WTC11 (cell line): ENCODE results near the gene SPRYD7. TPM values are rescaled to one million over a fixed set of nuclear protein-coding genes. Genes with fewer than 3 reads are reported as not detected.

Source experiments
- ATAC-seq: fragments of 200-7000 bp; cut with Tn5 transposase; 2 replicates; pipeline ENCODE4 v1.10.0; 2021; ENCODE audit warnings: mild to moderate bottlenecking, moderate library complexity
- CTCF ChIA-PET: fragments of 300-600 bp; sonication (Branson Sonifier 250); formaldehyde crosslinking; loops from one replicate; lab custom pipeline; 2021; ENCODE audit warnings: antibody characterized with exemption; lab: Charles Lee
- POLR2A ChIA-PET: fragments of 350-600 bp; sonication (Branson Sonifier 250); formaldehyde crosslinking; loops from one replicate; lab custom pipeline; 2021; ENCODE audit warnings: antibody characterized with exemption; lab: Charles Lee
- DNase-seq: peaks from one replicate; pipeline ENCODE4 v3.0.0; 2021; ENCODE audit warnings: low spot score
- H3K27ac Mint-ChIP-seq: 2 replicates; pipeline ENCODE4 v1.8.0; 2021; ENCODE audit warnings: mixed read lengths
- H3K27me3 Mint-ChIP-seq: 2 replicates; pipeline ENCODE4 v1.8.0; 2021; ENCODE audit warnings: low read depth, mild to moderate bottlenecking, moderate library complexity, mixed read lengths
- H3K36me3 Mint-ChIP-seq: 2 replicates; pipeline ENCODE4 v1.8.0; 2021; ENCODE audit warnings: mixed read lengths
- H3K4me1 Mint-ChIP-seq: 2 replicates; pipeline ENCODE4 v1.8.0; 2022; ENCODE audit warnings: mixed read lengths
- H3K4me3 Mint-ChIP-seq: 2 replicates; pipeline ENCODE4 v1.8.0; 2021; ENCODE audit warnings: mild to moderate bottlenecking, moderate library complexity, mixed read lengths
- H3K9me3 Mint-ChIP-seq: 2 replicates; pipeline ENCODE4 v1.8.0; 2021; ENCODE audit warnings: mixed read lengths
- CBFB ChIP-seq: sonication (generic); formaldehyde crosslinking; IDR thresholded peaks from 2 replicates; pipeline ENCODE4 v1.8.1; 2022; ENCODE audit warnings: mild to moderate bottlenecking, low read depth, missing genetic modification reagents
- CREM ChIP-seq: sonication (generic); formaldehyde crosslinking; IDR thresholded peaks from 2 replicates; pipeline ENCODE4 v1.8.1; 2022; ENCODE audit warnings: mild to moderate bottlenecking, missing genetic modification reagents, moderate library complexity
- EMX1 ChIP-seq: fragments of 250-450 bp; sonication (Bioruptor Pico); IDR thresholded peaks from 2 replicates; pipeline ENCODE4 v1.8.0; 2021; ENCODE audit warnings: mild to moderate bottlenecking
- ETV6 ChIP-seq: sonication (generic); formaldehyde crosslinking; IDR thresholded peaks from 2 replicates; pipeline ENCODE4 v1.8.1; 2022; ENCODE audit warnings: mild to moderate bottlenecking, missing genetic modification reagents
- FOXK1 ChIP-seq: sonication (generic); formaldehyde crosslinking; IDR thresholded peaks from 2 replicates; pipeline ENCODE4 v1.8.0; 2022; ENCODE audit warnings: mild to moderate bottlenecking, moderate library complexity, missing genetic modification reagents
- FOXP1 ChIP-seq: sonication (generic); formaldehyde crosslinking; IDR thresholded peaks from 2 replicates; pipeline ENCODE4 v1.8.0; 2022; ENCODE audit warnings: missing genetic modification reagents, mild to moderate bottlenecking, moderate library complexity, borderline replicate concordance
- GTF2I ChIP-seq: fragments of 250-450 bp; sonication (Bioruptor Pico); conservative IDR thresholded peaks from 2 replicates; pipeline ENCODE4 v1.4.0; 2021; ENCODE audit warnings: mild to moderate bottlenecking
- NR1H2 ChIP-seq: sonication (generic); formaldehyde crosslinking; IDR thresholded peaks from 2 replicates; pipeline ENCODE4 v1.9.0; 2021; ENCODE audit warnings: mild to moderate bottlenecking, moderate library complexity, missing genetic modification reagents
- NR2C2 ChIP-seq: sonication (generic); formaldehyde crosslinking; IDR thresholded peaks from 2 replicates; pipeline ENCODE4 v1.8.0; 2022; ENCODE audit warnings: mild to moderate bottlenecking, missing genetic modification reagents
- RELA ChIP-seq: sonication (generic); formaldehyde crosslinking; IDR thresholded peaks from 2 replicates; pipeline ENCODE4 v1.8.1; 2022; ENCODE audit warnings: missing genetic modification reagents, mild to moderate bottlenecking, borderline replicate concordance
- SMAD3 ChIP-seq: sonication (generic); formaldehyde crosslinking; IDR thresholded peaks from 2 replicates; pipeline ENCODE4 v1.8.0; 2022; ENCODE audit warnings: missing genetic modification reagents, mild to moderate bottlenecking, borderline replicate concordance
- TEAD1 ChIP-seq: sonication (generic); formaldehyde crosslinking; IDR thresholded peaks from 2 replicates; pipeline ENCODE4 v1.8.0; 2022; ENCODE audit warnings: mild to moderate bottlenecking, missing genetic modification reagents
- TEAD4 ChIP-seq: sonication (generic); formaldehyde crosslinking; IDR thresholded peaks from 2 replicates; pipeline ENCODE4 v1.8.0; 2022; ENCODE audit warnings: mild to moderate bottlenecking, missing genetic modification reagents
- ZNF219 ChIP-seq: sonication (generic); formaldehyde crosslinking; IDR thresholded peaks from 2 replicates; pipeline ENCODE4 v1.8.0; 2023; ENCODE audit warnings: missing genetic modification reagents, mild to moderate bottlenecking, borderline replicate concordance
- ZNF232 ChIP-seq: sonication (generic); formaldehyde crosslinking; IDR thresholded peaks from 2 replicates; pipeline ENCODE4 v1.8.0; 2022; ENCODE audit warnings: mild to moderate bottlenecking, missing genetic modification reagents
- ZNF263 ChIP-seq: sonication (generic); formaldehyde crosslinking; IDR thresholded peaks from 2 replicates; pipeline ENCODE4 v1.8.1; 2022; ENCODE audit warnings: low read depth, mild to moderate bottlenecking, moderate library complexity, missing genetic modification reagents
- ZNF671 ChIP-seq: fragments of 250-450 bp; sonication (Bioruptor Pico); IDR thresholded peaks from 2 replicates; pipeline ENCODE4 v1.8.0; 2021; ENCODE audit warnings: mild to moderate bottlenecking
- total RNA-seq: library from RNA; stranded (reverse); gene quantifications from 3 replicates; pipeline ENCODE4 v1.2.3, GENCODE V29; 2021
- TF ChIP-seq, protein P1 (sequence below): fragments of 250-450 bp; sonication (Bioruptor Pico); IDR thresholded peaks from 2 replicates; pipeline ENCODE4 v1.9.0; 2021; ENCODE audit warnings: mild to moderate bottlenecking
- TF ChIP-seq, protein P2 (sequence below): sonication (generic); formaldehyde crosslinking; IDR thresholded peaks from 2 replicates; pipeline ENCODE4 v1.8.1; 2022; ENCODE audit warnings: missing genetic modification reagents, borderline replicate concordance
- TF ChIP-seq, protein P3 (sequence below): sonication (generic); formaldehyde crosslinking; conservative IDR thresholded peaks from 2 replicates; pipeline ENCODE4 v1.8.1; 2022; ENCODE audit warnings: mild to moderate bottlenecking, missing genetic modification reagents
- TF ChIP-seq, protein P4 (sequence below): sonication (generic); formaldehyde crosslinking; IDR thresholded peaks from 2 replicates; pipeline ENCODE4 v1.8.1; 2022; ENCODE audit warnings: low read depth, mild to moderate bottlenecking, moderate library complexity, missing genetic modification reagents, borderline replicate concordance
- TF ChIP-seq, protein P5 (sequence below): sonication (generic); formaldehyde crosslinking; IDR thresholded peaks from 2 replicates; pipeline ENCODE4 v1.8.0; 2022; ENCODE audit warnings: missing genetic modification reagents
- TF ChIP-seq, protein P6 (sequence below): sonication (generic); formaldehyde crosslinking; IDR thresholded peaks from 2 replicates; pipeline ENCODE4 v1.8.1; 2023; ENCODE audit warnings: mild to moderate bottlenecking, missing genetic modification reagents, borderline replicate concordance
- TF ChIP-seq, protein P7 (sequence below): sonication (generic); formaldehyde crosslinking; IDR thresholded peaks from 2 replicates; pipeline ENCODE4 v1.8.1; 2023; ENCODE audit warnings: mild to moderate bottlenecking, missing genetic modification reagents, moderate library complexity

The SPRYD7 gene
- total RNA-seq, 1 experiment from 2014 or later, result 3.1 TPM

DNA sequence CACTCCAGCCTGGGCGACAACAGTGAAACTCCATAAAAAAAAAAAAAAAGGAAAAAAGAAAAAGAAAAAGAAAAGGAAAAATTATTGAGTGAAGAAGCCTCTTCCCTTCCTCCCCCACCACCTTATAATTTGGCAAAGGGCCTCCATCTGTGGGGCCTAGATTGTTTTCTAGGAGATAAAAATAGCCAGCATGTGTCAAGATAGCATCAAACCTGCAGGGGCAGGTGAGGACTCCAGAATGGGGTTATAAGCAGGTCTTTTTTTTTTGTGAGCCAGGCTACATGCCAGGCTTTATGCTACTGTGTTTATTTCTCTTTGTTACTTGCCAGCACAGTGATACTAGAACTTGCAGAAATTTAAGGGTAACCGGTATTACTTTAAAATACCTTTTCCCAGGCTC, 49.0 kb upstream of the SPRYD7 start:
- Mint-ChIP-seq H3K4me3 (no peak overlapping the region), H3K36me3 (no peaks in the 10 kb centered on the region), H3K9me3 (no peaks in the 10 kb centered on the region), H3K27ac (no peak overlapping the region), H3K4me1 (peaks cover 4% of the 10 kb centered on the region; the same call in 1 of the 2 replicates), H3K27me3 (no peaks in the 10 kb centered on the region)
- ATAC-seq (no peak), DNase-seq (no peak)
- ChIA-PET CTCF (no interaction called here), POLR2A (interaction anchor here (0.6 to 0.7 kb wide), 2 partner anchors 26 to 349 kb away, joined by 6 read pairs; no protein-coding TSS in a partner anchor)
- no peak for TF ChIP-seq FOXP1 (CRISPR knock-in tag)
- TF ChIP-seq, protein P1, sequence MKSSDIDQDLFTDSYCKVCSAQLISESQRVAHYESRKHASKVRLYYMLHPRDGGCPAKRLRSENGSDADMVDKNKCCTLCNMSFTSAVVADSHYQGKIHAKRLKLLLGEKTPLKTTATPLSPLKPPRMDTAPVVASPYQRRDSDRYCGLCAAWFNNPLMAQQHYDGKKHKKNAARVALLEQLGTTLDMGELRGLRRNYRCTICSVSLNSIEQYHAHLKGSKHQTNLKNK (CRISPR knock-in tag), result no peak
- TF ChIP-seq NR1H2 (CRISPR knock-in tag), result no peak
- no peak for TF ChIP-seq CREM
- TF ChIP-seq TEAD4, result no peak
- TF ChIP-seq ETV6 (CRISPR knock-in tag), result no peak
- TF ChIP-seq, protein P2, sequence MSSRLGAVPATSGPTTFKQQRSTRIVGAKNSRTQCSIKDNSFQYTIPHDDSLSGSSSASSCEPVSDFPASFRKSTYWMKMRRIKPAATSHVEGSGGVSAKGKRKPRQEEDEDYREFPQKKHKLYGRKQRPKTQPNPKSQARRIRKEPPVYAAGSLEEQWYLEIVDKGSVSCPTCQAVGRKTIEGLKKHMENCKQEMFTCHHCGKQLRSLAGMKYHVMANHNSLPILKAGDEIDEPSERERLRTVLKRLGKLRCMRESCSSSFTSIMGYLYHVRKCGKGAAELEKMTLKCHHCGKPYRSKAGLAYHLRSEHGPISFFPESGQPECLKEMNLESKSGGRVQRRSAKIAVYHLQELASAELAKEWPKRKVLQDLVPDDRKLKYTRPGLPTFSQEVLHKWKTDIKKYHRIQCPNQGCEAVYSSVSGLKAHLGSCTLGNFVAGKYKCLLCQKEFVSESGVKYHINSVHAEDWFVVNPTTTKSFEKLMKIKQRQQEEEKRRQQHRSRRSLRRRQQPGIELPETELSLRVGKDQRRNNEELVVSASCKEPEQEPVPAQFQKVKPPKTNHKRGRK, result no peak
- no peak for TF ChIP-seq NR2C2 (CRISPR knock-in tag)
- TF ChIP-seq, protein P3, sequence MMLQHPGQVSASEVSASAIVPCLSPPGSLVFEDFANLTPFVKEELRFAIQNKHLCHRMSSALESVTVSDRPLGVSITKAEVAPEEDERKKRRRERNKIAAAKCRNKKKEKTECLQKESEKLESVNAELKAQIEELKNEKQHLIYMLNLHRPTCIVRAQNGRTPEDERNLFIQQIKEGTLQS (CRISPR knock-in tag), result no peak
- TF ChIP-seq ZNF232, result no peak
- TF ChIP-seq, protein P4, sequence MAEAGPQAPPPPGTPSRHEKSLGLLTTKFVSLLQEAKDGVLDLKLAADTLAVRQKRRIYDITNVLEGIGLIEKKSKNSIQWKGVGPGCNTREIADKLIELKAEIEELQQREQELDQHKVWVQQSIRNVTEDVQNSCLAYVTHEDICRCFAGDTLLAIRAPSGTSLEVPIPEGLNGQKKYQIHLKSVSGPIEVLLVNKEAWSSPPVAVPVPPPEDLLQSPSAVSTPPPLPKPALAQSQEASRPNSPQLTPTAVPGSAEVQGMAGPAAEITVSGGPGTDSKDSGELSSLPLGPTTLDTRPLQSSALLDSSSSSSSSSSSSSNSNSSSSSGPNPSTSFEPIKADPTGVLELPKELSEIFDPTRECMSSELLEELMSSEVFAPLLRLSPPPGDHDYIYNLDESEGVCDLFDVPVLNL (CRISPR knock-in tag), result no peak
- TF ChIP-seq TEAD1 (CRISPR knock-in tag), result no peak
- TF ChIP-seq ZNF671, result no peak

DNA sequence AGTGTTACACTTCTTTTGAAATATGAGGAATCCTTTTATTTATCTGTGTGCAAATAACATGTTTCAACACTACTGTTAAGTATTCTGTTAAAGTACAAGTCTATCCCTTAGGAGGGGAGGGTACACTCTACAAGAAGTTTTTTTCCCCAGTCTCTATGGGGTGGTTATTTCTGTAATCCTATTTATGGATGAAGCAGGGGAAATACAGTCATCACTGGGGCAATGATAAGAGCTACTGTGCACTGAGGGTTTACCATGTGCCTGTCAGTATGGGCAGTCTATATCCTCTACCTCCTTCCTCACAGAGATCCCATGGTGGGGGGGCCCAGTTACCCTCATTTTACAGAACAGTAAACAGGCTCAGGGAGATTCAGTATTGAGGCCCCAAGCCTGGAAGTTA, 44.1 kb upstream of the SPRYD7 start:
- Mint-ChIP-seq H3K27me3 (no peaks in the 10 kb centered on the region; the same call in 1 of the 2 replicates), H3K9me3 (no peaks in the 10 kb centered on the region), H3K4me3 (no peak overlapping the region), H3K27ac (no peak overlapping the region), H3K36me3 (no peaks in the 10 kb centered on the region), H3K4me1 (0 out of 2 replicates have a peak, but pooled peaks cover 5% of the 10 kb centered on the region)
- TF ChIP-seq, protein P1 (CRISPR knock-in tag), result no peak
- TF ChIP-seq, protein P5, sequence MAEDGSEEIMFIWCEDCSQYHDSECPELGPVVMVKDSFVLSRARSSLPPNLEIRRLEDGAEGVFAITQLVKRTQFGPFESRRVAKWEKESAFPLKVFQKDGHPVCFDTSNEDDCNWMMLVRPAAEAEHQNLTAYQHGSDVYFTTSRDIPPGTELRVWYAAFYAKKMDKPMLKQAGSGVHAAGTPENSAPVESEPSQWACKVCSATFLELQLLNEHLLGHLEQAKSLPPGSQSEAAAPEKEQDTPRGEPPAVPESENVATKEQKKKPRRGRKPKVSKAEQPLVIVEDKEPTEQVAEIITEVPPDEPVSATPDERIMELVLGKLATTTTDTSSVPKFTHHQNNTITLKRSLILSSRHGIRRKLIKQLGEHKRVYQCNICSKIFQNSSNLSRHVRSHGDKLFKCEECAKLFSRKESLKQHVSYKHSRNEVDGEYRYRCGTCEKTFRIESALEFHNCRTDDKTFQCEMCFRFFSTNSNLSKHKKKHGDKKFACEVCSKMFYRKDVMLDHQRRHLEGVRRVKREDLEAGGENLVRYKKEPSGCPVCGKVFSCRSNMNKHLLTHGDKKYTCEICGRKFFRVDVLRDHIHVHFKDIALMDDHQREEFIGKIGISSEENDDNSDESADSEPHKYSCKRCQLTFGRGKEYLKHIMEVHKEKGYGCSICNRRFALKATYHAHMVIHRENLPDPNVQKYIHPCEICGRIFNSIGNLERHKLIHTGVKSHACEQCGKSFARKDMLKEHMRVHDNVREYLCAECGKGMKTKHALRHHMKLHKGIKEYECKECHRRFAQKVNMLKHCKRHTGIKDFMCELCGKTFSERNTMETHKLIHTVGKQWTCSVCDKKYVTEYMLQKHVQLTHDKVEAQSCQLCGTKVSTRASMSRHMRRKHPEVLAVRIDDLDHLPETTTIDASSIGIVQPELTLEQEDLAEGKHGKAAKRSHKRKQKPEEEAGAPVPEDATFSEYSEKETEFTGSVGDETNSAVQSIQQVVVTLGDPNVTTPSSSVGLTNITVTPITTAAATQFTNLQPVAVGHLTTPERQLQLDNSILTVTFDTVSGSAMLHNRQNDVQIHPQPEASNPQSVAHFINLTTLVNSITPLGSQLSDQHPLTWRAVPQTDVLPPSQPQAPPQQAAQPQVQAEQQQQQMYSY (CRISPR knock-in tag), result no peak
- TF ChIP-seq GTF2I (CRISPR knock-in tag) (no peak), RELA (CRISPR knock-in tag) (no peak), ZNF263 (CRISPR knock-in tag) (no peak), FOXK1 (no peak), ZNF671 (no peak), ZNF219 (CRISPR knock-in tag) (no peak), EMX1 (no peak), SMAD3 (CRISPR knock-in tag) (no peak), CBFB (no peak)
- TF ChIP-seq, protein P6, sequence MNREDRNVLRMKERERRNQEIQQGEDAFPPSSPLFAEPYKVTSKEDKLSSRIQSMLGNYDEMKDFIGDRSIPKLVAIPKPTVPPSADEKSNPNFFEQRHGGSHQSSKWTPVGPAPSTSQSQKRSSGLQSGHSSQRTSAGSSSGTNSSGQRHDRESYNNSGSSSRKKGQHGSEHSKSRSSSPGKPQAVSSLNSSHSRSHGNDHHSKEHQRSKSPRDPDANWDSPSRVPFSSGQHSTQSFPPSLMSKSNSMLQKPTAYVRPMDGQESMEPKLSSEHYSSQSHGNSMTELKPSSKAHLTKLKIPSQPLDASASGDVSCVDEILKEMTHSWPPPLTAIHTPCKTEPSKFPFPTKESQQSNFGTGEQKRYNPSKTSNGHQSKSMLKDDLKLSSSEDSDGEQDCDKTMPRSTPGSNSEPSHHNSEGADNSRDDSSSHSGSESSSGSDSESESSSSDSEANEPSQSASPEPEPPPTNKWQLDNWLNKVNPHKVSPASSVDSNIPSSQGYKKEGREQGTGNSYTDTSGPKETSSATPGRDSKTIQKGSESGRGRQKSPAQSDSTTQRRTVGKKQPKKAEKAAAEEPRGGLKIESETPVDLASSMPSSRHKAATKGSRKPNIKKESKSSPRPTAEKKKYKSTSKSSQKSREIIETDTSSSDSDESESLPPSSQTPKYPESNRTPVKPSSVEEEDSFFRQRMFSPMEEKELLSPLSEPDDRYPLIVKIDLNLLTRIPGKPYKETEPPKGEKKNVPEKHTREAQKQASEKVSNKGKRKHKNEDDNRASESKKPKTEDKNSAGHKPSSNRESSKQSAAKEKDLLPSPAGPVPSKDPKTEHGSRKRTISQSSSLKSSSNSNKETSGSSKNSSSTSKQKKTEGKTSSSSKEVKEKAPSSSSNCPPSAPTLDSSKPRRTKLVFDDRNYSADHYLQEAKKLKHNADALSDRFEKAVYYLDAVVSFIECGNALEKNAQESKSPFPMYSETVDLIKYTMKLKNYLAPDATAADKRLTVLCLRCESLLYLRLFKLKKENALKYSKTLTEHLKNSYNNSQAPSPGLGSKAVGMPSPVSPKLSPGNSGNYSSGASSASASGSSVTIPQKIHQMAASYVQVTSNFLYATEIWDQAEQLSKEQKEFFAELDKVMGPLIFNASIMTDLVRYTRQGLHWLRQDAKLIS (CRISPR knock-in tag), result no peak
- TF ChIP-seq, protein P7, sequence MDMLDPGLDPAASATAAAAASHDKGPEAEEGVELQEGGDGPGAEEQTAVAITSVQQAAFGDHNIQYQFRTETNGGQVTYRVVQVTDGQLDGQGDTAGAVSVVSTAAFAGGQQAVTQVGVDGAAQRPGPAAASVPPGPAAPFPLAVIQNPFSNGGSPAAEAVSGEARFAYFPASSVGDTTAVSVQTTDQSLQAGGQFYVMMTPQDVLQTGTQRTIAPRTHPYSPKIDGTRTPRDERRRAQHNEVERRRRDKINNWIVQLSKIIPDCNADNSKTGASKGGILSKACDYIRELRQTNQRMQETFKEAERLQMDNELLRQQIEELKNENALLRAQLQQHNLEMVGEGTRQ (CRISPR knock-in tag), result no peak
- CTCF ChIA-PET, result no interaction called here
- no peak for ATAC-seq
- no peak for DNase-seq
- POLR2A ChIA-PET, result no interaction called here
